GM10847 (cell line): Measurements from ENCODE around the gene MED13L.

Experiments
- POLR2A ChIP-seq: IDR thresholded peaks from 2 replicates; pipeline ENCODE4 v1.6.1; 2011; ENCODE audit not compliant: insufficient read length; ENCODE audit errors: extremely low read depth

Gene MED13L

GRCh38 chr12:116172224-116172849 is 105.2 kb downstream of the MED13L start:
- TF ChIP-seq POLR2A, result no peak

GRCh38 chr12:116171549-116171948 is 105.9 kb downstream of the MED13L start:
- no peak for TF ChIP-seq POLR2A

GRCh38 chr12:116169071-116169470 is 108.4 kb downstream of the MED13L start:
- no peak for TF ChIP-seq POLR2A

GRCh38 chr12:116166306-116166705 is 111.2 kb downstream of the MED13L start:
- no peak for TF ChIP-seq POLR2A

- no peak for TF ChIP-seq POLR2A
Observed at GRCh38 chr12:116165036-116165425, 112.5 kb downstream of the MED13L start.

- TF ChIP-seq POLR2A, result no peak
Observed at GRCh38 chr12:116164250-116165035, 113.0 kb downstream of the MED13L start.

- TF ChIP-seq POLR2A, result no peak
Observed at GRCh38 chr12:116162071-116162470, 115.4 kb downstream of the MED13L start.

GRCh38 chr12:116161588-116161987 is 115.9 kb downstream of the MED13L start:
- TF ChIP-seq POLR2A, result no peak

- no peak for TF ChIP-seq POLR2A
Observed at GRCh38 chr12:116160883-116161458, 116.5 kb downstream of the MED13L start.

- no peak for TF ChIP-seq POLR2A
Observed at GRCh38 chr12:116160231-116160630, 117.3 kb downstream of the MED13L start.

- no peak for TF ChIP-seq POLR2A
Observed at GRCh38 chr12:116159593-116160200, 117.8 kb downstream of the MED13L start.

- no peak for TF ChIP-seq POLR2A
Observed at GRCh38 chr12:116159175-116159574, 118.3 kb downstream of the MED13L start.

GRCh38 chr12:116157845-116158267 is 119.6 kb downstream of the MED13L start:
- TF ChIP-seq POLR2A, result no peak

GRCh38 chr12:116156614-116157013 is 120.9 kb downstream of the MED13L start:
- no peak for TF ChIP-seq POLR2A

GRCh38 chr12:116155383-116155782 is 122.1 kb downstream of the MED13L start:
- TF ChIP-seq POLR2A, result no peak

- TF ChIP-seq POLR2A, result no peak
Observed at GRCh38 chr12:116153983-116154382, 123.5 kb downstream of the MED13L start.
